GM12878 (cell line): ENCODE results near the gene SLC15A3.

Source experiments
- CBX5 ChIP-seq: sonication (generic); IDR thresholded peaks from 2 replicates; pipeline ENCODE4 v1.6.1; 2016; ENCODE audit warnings: low read depth, moderate library complexity, mild to moderate bottlenecking, inconsistent platforms
- CREB1 ChIP-seq: IDR thresholded peaks from 2 replicates; pipeline ENCODE4 v1.6.1; 2012; ENCODE audit warnings: low read depth, mild to moderate bottlenecking, inconsistent platforms
- CTCF ChIP-seq, 3 experiments: IDR thresholded peaks in 2 of 3; conservative IDR thresholded peaks in 1 of 3; 2 replicates each; pipeline ENCODE4 v1.5.1; 2011; ENCODE audit warnings: low read depth in 3 of 3, low read length in 3 of 3, mild to moderate bottlenecking in 3 of 3, control low read depth in 2 of 3, moderate library complexity in 2 of 3, inconsistent platforms in 1 of 3, mixed read lengths in 1 of 3; ENCODE audit not compliant: control insufficient read depth in 2 of 3, insufficient read depth in 1 of 3; ENCODE audit errors: extremely low read depth in 1 of 3
- ESRRA ChIP-seq: IDR thresholded peaks from 2 replicates; pipeline ENCODE4 v1.6.1; 2012; ENCODE audit warnings: mild to moderate bottlenecking, low read length, improper control_type of control experiment
- EZH2 ChIP-seq: IDR thresholded peaks from 2 replicates; pipeline ENCODE4 v1.6.1; 2012; ENCODE audit warnings: low read depth, mild to moderate bottlenecking, control low read depth, inconsistent platforms, low read length, borderline replicate concordance; ENCODE audit not compliant: control insufficient read depth
- FOS ChIP-seq: IDR thresholded peaks from 3 replicates; pipeline ENCODE4 v1.6.1; 2011; ENCODE audit warnings: borderline replicate concordance; ENCODE audit not compliant: insufficient read length; ENCODE audit errors: extremely low read depth
- MAX ChIP-seq: IDR thresholded peaks from 2 replicates; pipeline ENCODE4 v1.6.1; 2012; ENCODE audit warnings: low read depth, low read length, improper control_type of control experiment
- POLR2AphosphoS5 ChIP-seq: IDR thresholded peaks from 2 replicates; pipeline ENCODE4 v1.6.1; 2011; ENCODE audit warnings: mild to moderate bottlenecking, low read length, inconsistent platforms
- SMC3 ChIP-seq: IDR thresholded peaks from 2 replicates; pipeline ENCODE4 v1.6.1; 2011; ENCODE audit warnings: low read length, improper control_type of control experiment, borderline replicate concordance
- YBX1 ChIP-seq: fragments of 450-650 bp; IDR thresholded peaks from 2 replicates; pipeline ENCODE4 v1.6.1; 2016; ENCODE audit warnings: antibody characterized with exemption
- ZNF592 ChIP-seq: fragments of 450-650 bp; IDR thresholded peaks from 2 replicates; pipeline ENCODE4 v1.6.1; 2017; ENCODE audit warnings: mild to moderate bottlenecking, moderate library complexity

DNA sequence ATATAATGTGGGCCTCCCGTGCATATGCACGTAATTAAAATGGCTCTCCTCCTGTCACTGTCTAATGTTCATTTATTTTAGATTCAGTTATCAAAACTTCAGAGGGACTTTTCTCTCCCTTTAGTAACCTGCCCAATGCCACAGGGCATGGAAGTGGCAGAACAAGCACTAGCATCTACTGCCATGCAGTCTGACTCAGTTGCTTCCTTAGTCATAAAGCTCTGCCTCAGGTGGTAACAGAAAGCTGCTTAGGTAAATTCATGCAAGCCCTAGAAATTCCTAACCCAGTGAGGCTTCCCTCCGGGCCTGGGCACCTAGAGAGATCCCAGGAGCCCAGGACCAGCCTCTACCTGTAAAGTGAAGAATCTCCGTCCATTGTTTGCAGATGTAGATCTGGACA is 54.5 kb downstream of the SLC15A3 start:
- no peak for TF ChIP-seq CTCF (IDR thresholded peaks at IDR 0.05 in 2 of 3, conservative IDR thresholded peaks at IDR 0.05 in 1 of 3; ENCODE audit: control insufficient read depth in 2 of 3, extremely low read depth in 1 of 3, insufficient read depth in 1 of 3, low read depth in 3 of 3, low read length in 3 of 3)
- no peak for TF ChIP-seq CBX5
- TF ChIP-seq EZH2: no peak
- no peak for TF ChIP-seq FOS
- no peak for TF ChIP-seq YBX1
- TF ChIP-seq ESRRA: no peak
- TF ChIP-seq SMC3: no peak
- no peak for TF ChIP-seq ZNF592
- no peak for TF ChIP-seq MAX
- no peak for TF ChIP-seq CREB1
- TF ChIP-seq POLR2AphosphoS5: no peak
